Activated CD8-positive, alpha-beta memory T cell treated with anti-CD3 and anti-CD28 coated beads, Interleukin-2, amount 50 U/mL, for 1 hour (primary cell): ENCODE data around the gene NLGN4Y.

Experiments used
- DNase-seq: peaks from one replicate; pipeline ENCODE4 v3.0.0-alpha.2; 2020; ENCODE audit errors: extremely low read depth

NLGN4Y gene

DNA sequence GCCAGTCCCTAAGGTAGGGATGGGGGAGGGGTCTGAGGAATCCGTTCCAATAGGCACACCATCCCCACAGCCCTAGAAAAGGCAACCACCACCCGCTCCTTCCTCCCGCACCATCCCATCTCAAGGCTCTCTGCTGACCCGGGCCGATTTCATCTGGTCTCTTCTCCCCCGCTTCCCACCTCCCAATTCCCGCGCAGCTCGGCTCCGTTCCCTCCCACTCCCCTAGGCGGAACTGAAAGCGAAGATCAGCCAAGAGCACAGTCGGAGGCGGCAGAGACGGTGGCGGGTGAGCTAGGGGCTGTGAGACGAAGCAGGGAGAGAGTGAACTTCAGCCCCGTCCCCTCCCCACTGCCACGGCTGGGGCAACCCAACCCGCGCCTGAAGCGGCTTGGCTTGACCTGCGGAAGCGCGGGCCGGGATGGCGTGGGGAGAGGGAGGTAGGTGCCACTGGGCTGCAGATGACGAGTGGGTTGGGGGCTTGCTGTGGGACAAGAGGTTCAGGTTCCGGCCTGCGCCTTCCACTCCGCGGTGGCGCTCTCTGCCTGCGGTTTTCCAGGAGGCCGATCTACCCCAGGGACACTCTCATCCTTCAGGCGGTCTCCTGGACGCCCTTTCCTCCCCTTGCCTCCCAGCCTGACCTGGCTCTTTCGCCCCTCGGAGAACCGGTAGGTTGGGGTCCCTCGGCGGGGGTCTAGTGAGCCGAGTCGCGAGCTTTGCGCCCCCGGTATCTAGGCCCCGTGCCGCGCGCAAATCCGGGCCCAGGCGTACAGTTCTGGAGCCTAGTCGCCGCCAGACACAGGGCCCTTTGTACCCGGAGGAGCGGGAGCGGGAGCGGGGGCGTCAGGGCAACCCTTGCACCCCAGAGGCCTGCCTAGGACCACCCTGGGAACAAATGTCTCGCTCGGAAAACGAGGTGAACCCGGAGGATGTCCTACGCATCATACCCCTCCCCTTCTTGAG lies at the start of gene NLGN4Y:
Gene NLGN4Y, plus strand, starts transcription at position 258 of the 960 bp plus-strand sequence. CDS start 97,591 bp downstream, outside the sequence.
- DNase-seq = no peak

DNA sequence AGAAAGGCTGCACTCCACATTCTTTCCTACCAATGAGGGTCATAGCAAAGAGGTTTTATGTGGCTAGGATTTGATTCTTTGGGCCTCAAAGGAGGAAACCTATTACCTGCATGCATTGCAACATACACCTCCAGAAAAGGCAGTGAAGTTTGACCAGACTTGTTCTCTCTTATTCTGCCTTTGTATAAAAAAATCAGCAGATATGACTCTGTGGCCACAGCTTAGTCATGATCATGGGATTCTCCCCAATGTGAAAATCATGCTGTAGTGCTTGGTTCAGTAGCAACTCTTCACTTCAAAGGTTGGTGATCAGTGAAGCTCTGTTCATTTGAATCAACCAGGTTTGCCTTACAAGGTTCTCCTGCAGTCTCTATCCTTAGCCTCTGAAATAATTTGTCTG lies 38.4 kb upstream of the NLGN4Y start:
- no peak for DNase-seq

DNA sequence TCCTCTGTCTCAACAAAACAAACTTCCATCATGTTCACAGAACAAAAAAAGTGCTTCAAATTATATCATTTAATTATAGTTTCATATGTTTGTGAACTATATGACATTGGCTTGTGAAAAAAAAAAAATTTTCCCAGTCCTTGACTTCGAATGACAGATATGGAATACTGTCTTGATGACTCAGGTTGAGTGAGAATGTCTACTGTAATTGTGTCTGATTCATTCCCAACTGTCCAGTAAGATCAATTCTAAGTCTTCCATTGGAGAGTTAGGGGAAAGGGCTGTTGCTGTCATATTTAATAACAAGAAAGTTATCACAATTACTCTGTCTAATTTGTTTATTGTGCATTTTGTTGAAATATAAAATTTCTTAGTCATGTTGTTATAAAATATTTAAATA lies 34.1 kb upstream of the NLGN4Y start:
- DNase-seq = no peak

DNA sequence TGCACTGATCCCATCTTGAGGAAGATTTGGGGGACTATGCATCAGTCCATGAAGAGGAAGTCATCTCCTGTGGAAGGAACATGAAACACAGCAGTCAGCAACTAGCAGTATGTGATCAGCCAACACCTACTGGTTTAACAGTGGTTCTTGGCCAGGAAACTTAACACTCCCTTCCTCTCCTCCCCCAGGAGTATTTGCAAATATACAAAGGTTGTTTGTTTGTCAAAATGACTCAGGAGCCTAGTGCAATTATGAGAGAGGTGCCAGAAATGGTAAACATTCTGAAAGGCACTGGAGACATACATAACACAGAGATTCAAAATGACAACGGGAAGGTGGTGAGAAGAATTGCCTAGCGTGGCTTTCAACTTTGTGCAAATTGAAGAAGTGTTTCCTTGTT lies 26.3 kb upstream of the NLGN4Y start:
- DNase-seq = no peak

DNA sequence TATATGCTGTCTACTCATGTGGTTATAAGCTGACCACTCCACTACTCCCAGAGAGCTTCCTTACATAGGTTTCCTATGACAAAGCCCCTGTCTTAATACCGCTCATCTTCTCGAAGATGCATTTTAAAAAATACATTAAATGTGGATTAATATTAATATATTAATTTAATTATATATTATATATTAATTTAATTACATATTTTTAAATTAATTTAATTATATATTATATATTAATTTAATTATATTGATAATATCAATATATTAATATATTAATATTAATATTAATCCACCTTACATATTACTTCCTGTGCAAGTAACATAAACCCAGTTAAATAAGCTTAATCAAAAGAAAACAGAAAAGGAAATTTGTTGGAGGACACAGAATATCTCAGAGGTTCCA lies 19.7 kb upstream of the NLGN4Y start:
- no peak for DNase-seq

DNA sequence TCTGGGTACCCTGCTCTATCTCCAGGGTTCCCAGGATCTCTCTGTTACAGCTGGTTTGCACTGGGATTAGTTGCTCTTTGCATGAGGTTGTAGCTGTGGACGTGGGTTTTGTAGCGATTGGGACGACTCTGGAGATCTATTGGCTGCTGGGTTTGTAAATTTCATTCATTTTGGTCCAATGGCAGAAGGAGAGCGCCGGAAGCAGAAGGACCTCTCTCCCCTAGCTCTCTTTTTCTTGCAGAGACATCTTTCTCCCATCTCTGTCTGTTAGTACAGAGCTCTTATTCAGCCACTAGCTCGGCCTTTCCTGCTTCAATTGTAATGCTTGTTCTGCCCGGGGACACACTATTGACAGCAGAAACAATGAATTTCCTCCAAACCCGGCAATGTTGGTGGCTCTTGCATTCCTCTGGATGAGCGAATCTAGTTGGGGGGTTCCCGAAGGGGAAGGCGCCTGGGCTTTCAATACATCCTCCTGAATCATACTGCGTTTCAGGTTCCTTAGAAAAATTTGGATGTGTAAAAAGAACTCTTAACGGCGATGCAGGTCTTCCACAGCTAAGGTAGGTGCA lies 1.9 kb upstream of the NLGN4Y start:
- no peak for DNase-seq

DNA sequence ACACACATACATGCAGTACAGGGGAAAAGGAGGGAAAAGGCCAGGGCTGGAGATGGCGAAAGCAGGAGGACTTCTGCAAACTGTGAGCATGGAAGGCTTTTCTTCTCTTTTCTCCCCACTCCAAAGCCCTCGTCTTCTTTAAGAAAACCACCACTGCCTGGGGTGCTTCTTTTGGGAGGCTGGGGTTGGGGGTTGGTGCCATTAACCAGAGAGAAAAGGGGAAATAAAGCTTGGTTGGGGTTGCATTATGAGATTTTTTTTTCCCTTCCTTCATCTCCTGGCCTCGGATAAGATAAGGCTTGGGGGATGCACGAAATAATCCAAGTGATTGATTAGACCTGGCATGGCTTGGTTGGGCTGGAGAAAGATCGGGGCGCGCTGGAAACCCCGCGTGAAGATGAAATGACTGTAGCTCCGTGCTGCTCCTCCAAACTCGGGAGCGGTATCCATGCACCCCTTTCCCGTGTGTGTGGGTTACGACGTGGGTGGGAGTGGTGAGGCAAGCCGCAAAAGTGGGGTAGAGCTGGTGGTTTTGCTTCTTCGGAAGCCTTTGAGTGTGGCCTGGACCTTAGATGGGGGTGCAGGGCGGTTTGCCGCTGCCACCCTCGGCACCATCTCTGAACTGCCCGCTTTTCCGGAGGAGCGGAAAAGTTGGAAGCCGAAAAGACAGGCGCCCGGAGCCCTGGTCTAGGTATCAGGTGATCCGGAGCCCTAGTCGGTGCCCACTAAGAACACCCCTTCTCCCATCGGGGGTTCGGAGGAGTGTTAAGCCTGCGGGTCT lies 648 bp upstream of the NLGN4Y start:
- DNase-seq = no peak

DNA sequence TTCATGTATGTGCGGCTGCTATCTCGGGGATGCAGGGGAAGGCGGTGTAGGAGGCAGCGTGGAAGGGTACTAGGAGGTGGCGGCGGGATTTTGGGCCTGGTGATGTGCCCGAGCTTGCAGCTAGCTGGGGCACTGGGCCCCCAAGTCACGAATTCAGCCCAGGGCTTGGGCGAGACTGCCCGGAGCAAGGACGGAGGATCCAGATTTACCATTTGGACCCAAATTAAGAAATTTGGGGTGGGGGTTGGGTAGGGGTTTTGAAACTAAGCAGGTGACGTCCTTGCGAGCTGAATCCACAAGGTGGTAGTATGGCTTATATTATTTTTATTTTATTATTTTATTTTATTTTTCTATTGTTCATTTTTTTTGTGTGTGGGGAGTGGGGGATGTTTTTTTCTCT lies 986 bp downstream of the NLGN4Y start:
- no peak for DNase-seq

DNA sequence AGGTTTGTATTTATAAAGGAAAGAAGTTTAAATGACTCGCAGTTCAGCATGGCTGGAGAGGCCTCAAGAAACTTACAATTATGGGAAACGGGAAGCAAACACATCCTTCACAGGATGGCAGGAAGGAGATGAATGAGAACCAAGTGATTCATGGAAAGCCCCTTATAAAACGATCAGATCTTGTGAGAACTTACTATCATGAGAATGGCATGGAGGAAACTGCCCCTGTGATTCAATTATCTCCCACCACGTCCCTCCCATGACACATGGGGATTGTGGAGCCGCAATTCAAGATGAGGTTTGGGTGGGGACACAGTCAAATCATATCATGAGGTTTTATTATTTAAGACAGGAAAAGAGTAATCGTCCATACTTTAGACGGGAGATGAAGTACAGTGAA lies 4.0 kb downstream of the NLGN4Y start:
- DNase-seq = no peak

DNA sequence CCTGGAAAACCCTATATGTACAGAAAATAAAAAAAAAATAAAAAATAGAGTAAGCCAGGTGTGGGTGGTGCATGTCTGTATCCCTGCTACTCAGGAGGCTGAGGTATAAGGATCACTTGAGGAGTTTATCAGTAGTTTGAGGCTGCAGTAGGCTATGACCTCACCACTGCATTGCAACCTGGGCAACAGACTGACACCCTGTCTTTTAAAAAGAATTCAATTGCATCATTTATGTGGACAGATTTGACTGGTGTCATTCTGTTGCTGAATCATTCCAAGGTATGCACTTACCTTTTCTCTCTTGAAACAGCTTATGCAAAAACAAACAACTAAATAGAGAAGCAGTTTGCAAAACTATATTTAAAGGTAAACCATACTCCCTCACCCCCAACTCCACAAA lies 12.4 kb downstream of the NLGN4Y start:
- DNase-seq = no peak

DNA sequence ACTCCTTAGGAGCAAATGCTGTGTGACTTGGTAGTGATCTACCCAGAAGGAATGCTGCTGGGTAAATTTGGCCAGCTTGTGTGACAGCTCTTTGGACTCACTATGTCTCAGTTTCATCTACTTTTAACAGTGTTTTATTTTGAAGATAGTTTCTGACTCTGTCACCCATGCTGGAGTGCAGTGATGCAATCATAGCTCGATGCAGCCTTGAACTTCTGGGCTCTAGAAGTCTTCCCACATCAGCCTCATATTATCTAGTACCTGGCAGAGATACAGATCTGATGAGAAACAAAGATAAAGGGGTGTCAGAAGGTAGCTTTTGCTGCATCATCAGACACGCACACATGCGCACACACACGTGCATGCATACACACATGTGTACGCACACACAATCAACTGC lies 19.2 kb downstream of the NLGN4Y start:
- DNase-seq = no peak

DNA sequence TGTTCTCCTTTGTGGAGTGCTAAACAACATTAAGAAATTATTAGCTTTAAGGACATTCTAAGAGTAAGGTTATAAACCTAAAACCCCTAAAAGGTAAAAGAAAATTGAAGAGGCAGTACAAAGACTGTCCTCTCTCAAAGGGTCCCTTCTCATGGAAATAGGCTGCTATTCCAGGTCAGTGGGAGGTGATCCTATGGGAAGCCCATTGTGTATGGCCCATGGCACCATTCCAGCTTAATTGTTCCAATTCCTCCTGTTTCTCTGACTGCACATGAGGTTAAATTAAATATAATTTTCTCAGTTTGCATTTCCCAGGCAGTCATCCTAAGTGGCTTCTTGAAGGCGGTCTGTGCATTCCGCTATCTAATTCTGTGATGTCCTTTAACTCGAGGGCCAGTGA lies 57.0 kb downstream of the NLGN4Y start:
- DNase-seq = no peak

DNA sequence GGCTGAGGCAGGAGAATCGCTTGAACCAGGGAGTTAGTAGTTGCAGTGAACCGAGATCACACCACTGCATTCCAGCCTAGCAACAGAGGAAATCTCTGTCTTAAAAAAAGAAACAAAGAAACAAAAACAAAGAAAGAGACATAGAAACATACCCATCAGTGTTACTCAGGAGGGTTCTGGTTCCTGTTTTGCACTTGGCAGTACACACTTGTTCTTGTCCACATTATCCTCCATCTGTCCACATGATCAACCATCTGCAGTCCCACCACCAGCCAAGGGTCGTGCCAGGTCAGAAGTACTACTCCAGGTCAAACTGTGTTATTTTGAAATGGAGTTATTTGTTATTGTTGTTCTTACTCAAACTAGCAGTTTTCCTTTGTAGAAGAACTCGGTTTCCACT lies 62.4 kb downstream of the NLGN4Y start:
- DNase-seq = no peak

DNA sequence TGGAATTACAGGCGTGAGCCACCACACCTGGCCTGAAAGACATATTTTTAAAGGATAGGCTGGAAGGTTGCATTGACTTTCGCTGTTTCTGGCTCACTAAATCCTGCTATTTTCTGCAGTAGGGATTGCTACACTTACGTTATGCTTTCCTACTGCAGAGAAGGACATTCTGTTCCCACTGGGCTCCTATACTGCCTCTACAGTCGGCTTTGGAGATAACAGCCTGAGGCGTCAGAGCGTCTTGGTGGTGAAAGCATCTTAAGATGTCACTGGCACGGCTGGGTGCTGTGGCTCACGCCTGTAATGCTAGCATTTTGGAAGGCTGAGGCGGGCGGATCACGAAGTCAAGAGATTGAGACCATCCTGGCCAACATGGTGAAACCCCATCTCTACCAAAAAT lies 77.0 kb downstream of the NLGN4Y start:
- DNase-seq = no peak

DNA sequence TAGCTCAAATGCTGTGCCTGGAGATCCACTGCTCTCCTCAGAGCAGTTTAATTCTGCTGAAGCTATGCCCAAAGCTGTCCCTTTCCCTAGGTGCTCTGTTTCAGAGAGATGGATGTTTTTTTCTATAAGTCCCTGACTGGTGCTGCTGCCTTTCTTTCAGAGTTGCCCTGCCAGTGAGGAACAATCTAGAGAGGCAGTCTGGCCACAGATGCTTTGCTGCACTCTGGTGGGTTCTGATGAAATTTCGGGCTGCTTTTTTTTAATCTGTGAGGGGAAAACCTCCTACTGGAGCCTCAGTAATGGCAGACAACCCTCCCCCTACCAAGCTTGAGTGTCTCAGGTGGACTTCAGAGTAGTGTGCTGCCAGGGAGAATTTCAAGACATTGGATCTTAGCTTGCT lies 93.3 kb downstream of the NLGN4Y start:
- DNase-seq = no peak

DNA sequence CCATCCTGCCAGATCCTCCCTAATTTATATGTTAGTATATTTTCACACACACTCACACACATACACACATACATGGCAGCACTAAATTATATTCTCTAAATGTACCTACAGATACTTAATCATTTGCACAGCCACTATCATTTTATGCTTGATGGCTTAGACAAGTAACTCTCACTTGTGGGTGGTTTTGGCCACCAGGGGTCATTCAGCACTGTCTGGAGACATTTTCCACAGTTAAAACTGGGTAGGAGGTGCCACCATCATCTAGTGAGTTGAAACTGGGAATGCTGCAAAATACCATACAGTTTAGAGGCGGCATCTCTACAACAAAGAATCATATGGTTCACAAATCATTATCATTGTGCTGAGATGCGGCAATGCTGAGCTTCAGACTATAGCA lies 94.2 kb downstream of the NLGN4Y start:
- no peak for DNase-seq

DNA sequence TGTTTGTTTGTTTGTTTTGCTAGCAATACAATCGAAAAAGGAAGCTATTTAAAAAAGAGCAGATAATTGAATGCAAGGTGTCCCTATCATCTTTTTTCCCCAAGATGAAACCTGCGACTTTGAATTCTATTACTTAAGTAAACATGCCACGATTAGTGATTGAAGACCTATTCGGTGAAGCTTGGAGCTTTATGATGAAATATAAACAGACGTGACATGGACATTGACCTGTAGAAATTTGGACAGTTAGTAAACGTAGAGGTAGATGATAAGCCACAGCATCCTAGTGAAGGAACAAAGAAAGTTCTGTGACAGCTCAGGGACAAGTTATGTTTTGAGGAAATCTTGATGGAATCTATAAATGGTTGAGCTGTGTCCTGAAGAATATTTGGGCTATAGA lies 103.9 kb downstream of the NLGN4Y start:
- DNase-seq = no peak

DNA sequence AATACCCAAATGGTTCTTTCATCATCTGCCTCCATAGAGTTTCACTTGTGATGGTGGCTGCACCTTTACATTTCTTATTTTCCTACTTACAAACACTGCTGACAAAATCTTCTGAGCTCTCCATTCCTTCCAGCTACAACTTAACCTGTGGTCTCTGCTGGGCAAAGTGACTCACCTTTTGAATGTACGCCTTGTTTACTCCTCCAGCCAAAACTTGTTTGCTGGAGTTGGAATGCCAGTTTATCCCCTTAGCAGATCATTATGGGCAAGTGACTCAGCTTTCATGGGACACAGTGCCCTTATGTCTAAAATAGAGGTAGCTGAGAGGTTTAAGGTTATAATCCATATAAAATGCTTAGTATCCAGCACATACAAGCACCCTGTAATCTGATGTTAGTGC lies 107.3 kb downstream of the NLGN4Y start:
- no peak for DNase-seq

DNA sequence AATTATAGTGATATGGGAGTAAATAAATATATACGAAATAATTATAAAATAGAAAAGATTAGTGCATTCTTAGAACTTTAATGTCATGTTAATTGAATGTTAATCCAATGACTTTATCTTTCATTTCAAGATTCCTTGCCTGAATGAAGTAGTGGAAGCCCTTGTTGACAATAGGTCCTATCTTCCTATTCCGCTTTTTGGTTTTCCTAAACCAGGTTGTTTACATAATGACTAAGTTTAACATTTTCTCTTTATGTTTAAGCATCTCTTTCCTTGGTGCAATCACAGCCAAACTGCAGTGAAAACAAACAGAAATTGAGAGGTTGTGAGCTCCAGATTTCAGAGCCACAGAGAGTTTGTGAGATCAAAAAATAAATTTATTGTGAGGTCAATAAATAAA lies 109.4 kb downstream of the NLGN4Y start:
- DNase-seq = no peak

DNA sequence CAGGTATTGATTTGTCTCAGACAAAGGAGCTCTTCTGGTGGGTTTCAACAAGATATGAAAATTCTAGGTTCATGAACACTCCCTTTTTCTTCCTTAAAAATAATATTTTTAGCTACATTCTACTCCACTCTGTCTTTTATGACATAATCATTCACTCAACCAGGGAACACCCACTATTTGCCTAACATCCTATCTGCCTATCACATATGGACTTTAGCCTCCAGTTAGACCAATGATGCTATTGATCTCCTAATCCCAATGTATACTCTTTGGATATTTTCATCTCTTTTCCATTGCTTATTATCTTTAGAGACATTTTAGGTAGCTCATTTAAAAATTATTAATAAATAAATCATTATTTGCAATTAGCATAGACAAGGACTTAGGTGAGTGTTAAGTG lies 110.6 kb downstream of the NLGN4Y start:
- no peak for DNase-seq

DNA sequence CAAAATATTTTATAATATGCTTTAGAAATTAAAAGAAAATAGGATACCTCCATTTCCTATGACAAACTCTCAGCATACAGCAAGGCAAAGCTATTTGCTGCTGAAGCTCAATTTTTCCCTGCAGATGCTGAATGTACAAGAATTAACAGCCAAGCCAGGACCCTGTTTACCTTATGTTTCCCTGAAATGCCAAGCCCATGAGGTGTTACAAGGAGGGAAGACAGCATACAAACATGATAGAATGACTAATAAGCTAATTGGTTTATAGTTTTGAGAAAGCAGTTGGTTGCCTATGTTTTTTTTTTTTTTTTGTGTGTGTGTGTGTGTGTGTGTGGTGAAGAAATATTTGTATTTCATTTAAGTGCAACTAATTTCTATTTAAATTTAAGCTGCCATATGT lies 113.2 kb downstream of the NLGN4Y start:
- DNase-seq = no peak

DNA sequence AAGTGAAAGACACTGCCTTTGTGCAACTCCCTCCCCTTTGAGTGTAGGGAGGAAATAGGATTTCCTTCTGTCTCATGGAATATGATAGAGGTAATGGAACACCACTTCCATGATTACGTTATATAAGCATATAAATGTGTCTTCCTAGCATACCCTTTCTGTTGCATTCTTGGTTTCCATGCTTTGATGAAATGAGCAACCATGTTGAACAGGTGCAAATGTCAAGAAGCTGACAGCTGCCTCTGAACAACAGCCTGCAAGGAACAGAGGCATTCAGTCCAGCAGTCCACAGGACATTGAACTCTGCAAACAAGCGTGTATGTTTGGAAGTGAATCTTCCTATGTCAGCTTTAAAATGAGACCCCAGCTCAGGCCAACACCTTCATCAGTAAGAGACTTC lies 117.5 kb downstream of the NLGN4Y start:
- no peak for DNase-seq
